Stomach (tissue), 9 donors: ENCODE measurements around the gene TXLNB. TPM values are rescaled to one million over a fixed set of nuclear protein-coding genes. Genes with fewer than 3 reads are reported as not detected.

ENCODE experiments used
- DNase-seq, 2 donors: peaks; one replicate each; pipeline versions ENCODE4 v3.0.0 to v3.0.0-alpha.2; 2013 to 2019
- H3K27ac ChIP-seq, 5 donors: fragments of 200-600 bp in 4 of 5; sonication (generic) in 4 of 5; one replicate each; pipeline ENCODE4 v1.5.1; 2013 to 2019; ENCODE audit warnings: mild to moderate bottlenecking in 1 of 5, moderate library complexity in 1 of 5
- H3K27me3 ChIP-seq, 3 donors: fragments of 200-600 bp; sonication (generic); one replicate each; pipeline ENCODE4 v1.5.1; 2017 to 2019; ENCODE audit warnings: mixed run types in 1 of 3
- H3K36me3 ChIP-seq, 4 donors: fragments of 200-600 bp; sonication (generic); 1 replicate in 3 of 4; 2 replicates in 1 of 4; pipeline ENCODE4 v1.5.1; 2016 to 2019
- H3K4me1 ChIP-seq, 4 donors: fragments of 200-600 bp; sonication (generic); one replicate each; pipeline ENCODE4 v1.5.1; 2016 to 2019
- H3K4me3 ChIP-seq, 4 donors: fragments of 200-600 bp; sonication (generic) in 3 of 4; one replicate each; pipeline ENCODE4 v1.5.1; 2016 to 2019; ENCODE audit warnings: mild to moderate bottlenecking in 1 of 4
- H3K9me3 ChIP-seq, 4 donors: fragments of 200-600 bp; sonication (generic); one replicate each; pipeline ENCODE4 v1.5.1; 2016 to 2019
- CTCF ChIP-seq, 7 experiments: fragments of 450-650 bp in 4 of 7; fragments of 200-600 bp in 3 of 7; sonication (generic) in 3 of 7; IDR thresholded peaks; one replicate each; pipeline ENCODE4 v1.5.1; 2016 to 2019; ENCODE audit warnings: antibody characterized with exemption in 7 of 7, control low read depth in 2 of 7, mild to moderate bottlenecking in 1 of 7
- EP300 ChIP-seq: sonication (generic); formaldehyde crosslinking; IDR thresholded peaks from one replicate; pipeline ENCODE4 v1.6.1; 2017; ENCODE audit warnings: antibody characterized with exemption
- POLR2A ChIP-seq, 4 donors: fragments of 450-650 bp; IDR thresholded peaks; one replicate each; pipeline ENCODE4 v1.6.1; 2016; ENCODE audit warnings: antibody characterized with exemption in 4 of 4, control low read depth in 2 of 4, mild to moderate bottlenecking in 1 of 4, moderate library complexity in 1 of 4
- POLR2AphosphoS5 ChIP-seq, 3 donors: sonication (generic); formaldehyde crosslinking; IDR thresholded peaks; one replicate each; pipeline ENCODE4 v1.6.1; 2016; ENCODE audit warnings: antibody characterized with exemption in 3 of 3
- WGBS, 5 donors: extraction: QIAGEN DNeasy Blood & Tissue Kit in 3 of 5; methylation state at CpG; one replicate each; pipeline versions ENCODE4 v1.1.5 to v1.1.7; 2013 to 2018; 5-methylcytosine and 5-hydroxymethylcytosine counted together
- intact Hi-C: fragments of 100-400 bp; cut with DNase I; formaldehyde crosslinking; loops from one replicate; pipeline ENCODE4 v1.15.1; 2023; ENCODE audit warnings: low total_unique reads
- polyA plus RNA-seq, 3 donors: library from polyadenylated mRNA; stranded (reverse); fragments of 200-250 nt; gene quantifications; one replicate each; pipeline ENCODE4 v1.2.3, GENCODE V29; 2013
- total RNA-seq, 5 donors: library from RNA; depleted of rRNA; stranded (reverse); fragments of >200 nt; gene quantifications; one replicate each; pipeline versions ENCODE4 v1.1.0 to v1.2.3, GENCODE V29; 2014 to 2016
- donor health status: healthy with polysubstance abuse.
- donor health status: Bipolar disorder and iron deficiency.
- donor health status: healthy.

TXLNB gene
- total and polyA plus RNA-seq, 8 donors = 0.15 to 1.5 (median 0.61) TPM; not detected in 3

DNA sequence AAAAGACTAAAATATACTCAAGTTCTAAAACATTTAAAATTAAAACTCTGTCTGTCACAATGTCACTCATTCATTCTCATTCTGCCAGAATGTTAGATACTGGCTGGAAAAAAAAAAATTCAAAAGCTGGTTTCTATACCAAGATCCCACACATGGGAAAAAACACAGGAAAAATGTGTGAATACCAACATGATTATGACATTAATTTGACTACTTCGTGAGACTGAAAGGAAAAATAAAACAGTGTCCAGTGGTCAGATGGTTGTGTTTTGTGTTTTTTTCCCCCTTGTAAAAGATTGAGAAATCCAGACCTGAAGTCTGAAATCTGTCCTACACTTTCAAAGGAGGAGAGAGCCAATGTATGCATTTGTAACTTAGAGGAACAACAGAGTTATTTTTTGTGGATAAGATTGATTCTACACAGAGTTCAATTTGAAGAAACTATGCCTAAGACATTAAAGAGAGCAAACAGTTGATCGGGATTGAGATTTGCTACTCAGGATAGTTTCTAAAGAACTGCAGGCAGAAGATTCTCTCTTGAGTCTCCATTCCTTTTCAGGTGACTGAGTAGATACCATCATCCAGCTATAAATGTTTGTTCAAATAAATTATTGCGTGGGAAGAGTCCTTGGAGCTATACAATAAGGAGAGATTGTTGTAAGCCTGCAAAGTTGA is 39.2 kb upstream of the TXLNB start:
- no peak overlapping the region for H3K27ac ChIP-seq
- H3K27me3 ChIP-seq = no peaks in the 10 kb centered on the region
- no peaks in the 10 kb centered on the region for H3K36me3 ChIP-seq
- H3K4me1 ChIP-seq = no peaks in the 10 kb centered on the region
- no peak overlapping the region for H3K4me3 ChIP-seq
- H3K9me3 ChIP-seq = no peaks in the 10 kb centered on the region
- TF ChIP-seq EP300 (no peak), POLR2AphosphoS5 (IDR thresholded peaks at IDR 0.05) (no peak), POLR2A (IDR thresholded peaks at IDR 0.05) (no peak), CTCF (IDR thresholded peaks at IDR 0.05) (no peak)
- WGBS, 5 donors = 65 to 75% (median 68%) methylated on average over 3 of the region's 3 CpGs
- no peak for DNase-seq
- intact Hi-C loops = no loop called here

GRCh38 chr6:139330306-139330705 is 38.5 kb upstream of the TXLNB start:
- intact Hi-C loops = no loop called here

DNA sequence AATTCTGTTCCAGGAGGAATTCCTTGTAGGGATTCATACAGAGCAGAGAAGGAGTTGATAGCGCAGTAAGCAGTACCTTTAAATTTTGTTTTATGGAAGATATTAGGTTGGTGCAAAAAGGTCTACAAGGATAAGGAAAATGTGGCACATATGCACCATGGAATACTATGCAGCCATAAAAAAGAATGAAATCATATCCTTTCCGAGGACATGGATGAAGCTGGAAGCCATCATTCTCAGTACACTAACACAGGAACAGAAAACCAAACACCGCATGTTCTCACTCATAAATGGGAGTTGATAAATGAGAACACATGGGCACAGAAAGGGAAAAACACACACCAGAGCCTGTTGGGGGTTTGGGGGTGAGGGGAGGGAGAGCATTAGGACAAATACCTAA is 37.4 kb upstream of the TXLNB start:
- no peak overlapping the region for H3K4me3 ChIP-seq
- TF ChIP-seq CTCF (IDR thresholded peaks at IDR 0.05) = no peak
- TF ChIP-seq POLR2AphosphoS5 (IDR thresholded peaks at IDR 0.05) = no peak
- no peaks in the 10 kb centered on the region for H3K36me3 ChIP-seq
- DNase-seq = no peak
- intact Hi-C loops = no loop called here
- H3K9me3 ChIP-seq = no peaks in the 10 kb centered on the region
- H3K4me1 ChIP-seq = peaks cover 0 to 13% (median 8%) of the 10 kb centered on the region in 4 donors
- no peak overlapping the region for H3K27ac ChIP-seq
- 91 to 98% (median 98%) methylated on average over 3 of the region's 3 CpGs for WGBS, 5 donors
- H3K27me3 ChIP-seq = no peaks in the 10 kb centered on the region

More at GRCh38 chr6:139330306-139330705, 38.5 kb upstream of the TXLNB start:
- no peak for DNase-seq
- H3K4me3 ChIP-seq = no peak overlapping the region
- peaks cover 0 to 3% (median 2%) of the 10 kb centered on the region in 4 donors for H3K4me1 ChIP-seq
- H3K27me3 ChIP-seq = no peaks in the 10 kb centered on the region
- TF ChIP-seq CTCF (IDR thresholded peaks at IDR 0.05) = no peak
- no peak for TF ChIP-seq POLR2AphosphoS5 (IDR thresholded peaks at IDR 0.05)
- no peak for TF ChIP-seq EP300
- no peak for TF ChIP-seq POLR2A (IDR thresholded peaks at IDR 0.05)
- no peaks in the 10 kb centered on the region for H3K36me3 ChIP-seq
- H3K9me3 ChIP-seq = no peaks in the 10 kb centered on the region
- no peak overlapping the region for H3K27ac ChIP-seq
- WGBS, 5 donors = 85 to 92% (median 89%) methylated on average over 5 of the region's 5 CpGs

DNA sequence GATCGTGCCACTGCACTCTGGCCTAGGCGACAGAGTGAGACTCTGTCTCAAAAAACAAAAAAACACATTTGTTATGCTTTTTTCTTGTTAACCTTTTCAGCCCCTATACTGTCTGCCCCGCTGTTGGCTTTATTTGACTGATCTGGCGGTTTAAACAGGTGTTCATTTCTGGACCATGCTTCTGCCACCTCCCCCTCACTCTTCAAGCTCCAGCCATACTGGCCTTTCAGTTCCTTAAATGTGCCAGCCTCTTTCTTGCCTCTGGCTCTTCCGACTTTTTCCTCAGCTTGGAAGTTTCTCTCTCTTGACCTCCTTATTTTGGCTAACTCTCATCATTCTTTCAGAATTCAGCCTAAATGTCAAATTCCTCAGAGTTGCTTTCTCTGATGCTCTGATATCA is 35.2 kb upstream of the TXLNB start:
- Histone ChIP-seq H3K4me3 (no peak overlapping the region), H3K27ac (no peak overlapping the region), H3K27me3 (no peaks in the 10 kb centered on the region), H3K36me3 (no peaks in the 10 kb centered on the region), H3K4me1 (peaks cover 0 to 18% (median 8%) of the 10 kb centered on the region in 4 donors), H3K9me3 (no peaks in the 10 kb centered on the region)
- intact Hi-C loops = no loop called here
- no peak for DNase-seq
- WGBS, 5 donors = 92 to 96% (median 95%) methylated on average over 5 of the region's 5 CpGs
- TF ChIP-seq CTCF (IDR thresholded peaks at IDR 0.05) = no peak
- TF ChIP-seq POLR2AphosphoS5 (IDR thresholded peaks at IDR 0.05) = no peak
- no peak for TF ChIP-seq EP300
- no peak for TF ChIP-seq POLR2A (IDR thresholded peaks at IDR 0.05)
